ENCODE results near the gene RTL1. TPM values are rescaled to one million over a fixed set of nuclear protein-coding genes. Genes with fewer than 3 reads are reported as not detected.

Gene RTL1
- total RNA-seq, 1 experiment from 2014 or later, result not detected

DNA sequence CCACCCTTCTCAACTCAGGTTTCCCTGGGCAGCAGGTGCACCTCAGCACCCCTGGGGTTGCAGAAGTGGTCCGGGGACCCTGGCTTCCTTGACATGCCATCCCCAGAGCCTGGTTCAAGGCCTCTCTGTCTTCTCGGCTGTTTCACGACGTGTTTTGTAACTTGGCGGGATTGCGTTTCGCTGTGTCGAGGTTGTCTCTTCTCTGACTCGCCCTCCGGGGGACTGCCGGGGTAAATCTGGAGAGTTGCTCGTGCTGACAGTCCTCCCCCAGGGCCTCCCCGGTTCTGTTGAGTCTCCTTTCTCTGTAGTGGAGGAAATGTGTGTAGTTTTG, 52.0 kb downstream of the RTL1 start:
- DNase-seq (ENCODE audit: low read depth), result no peak

DNA sequence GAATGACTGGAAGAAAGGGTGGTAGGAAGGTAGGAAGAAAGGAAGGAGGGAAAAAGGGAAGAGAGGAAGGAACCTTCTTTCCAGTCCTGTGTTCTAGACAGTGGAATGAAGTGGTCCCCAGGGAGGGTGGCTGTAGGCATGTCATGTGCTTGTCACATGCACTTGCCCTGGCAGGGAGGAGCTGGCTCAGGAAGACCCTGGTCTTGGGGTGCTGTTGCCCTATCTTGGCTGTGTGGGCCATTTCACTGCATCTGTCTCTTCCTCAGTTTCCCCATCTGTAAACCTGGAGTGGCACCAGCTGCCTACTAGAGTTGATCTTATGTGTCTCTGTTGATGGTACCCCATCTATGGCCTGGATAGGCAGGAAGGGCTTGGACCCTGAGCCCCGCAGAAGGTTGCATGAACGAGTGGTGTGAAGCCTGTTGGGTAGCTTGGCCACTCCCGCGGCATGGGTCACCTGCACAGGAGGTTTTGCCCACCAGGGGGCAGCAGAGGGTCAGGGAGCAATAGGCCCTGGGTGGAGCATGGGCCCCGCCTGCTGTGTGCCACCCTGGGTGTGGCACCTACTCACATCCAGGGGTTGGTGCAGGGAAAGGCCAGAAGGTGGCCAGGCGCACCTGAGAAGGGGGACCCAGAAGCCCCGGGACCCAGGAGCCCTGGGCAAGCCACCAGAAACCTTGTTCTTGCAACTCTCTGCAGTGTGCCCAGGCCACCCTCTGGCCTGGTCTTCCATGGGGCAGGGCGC, 52.5 kb downstream of the RTL1 start:
- no peak for DNase-seq (ENCODE audit: low read depth)

DNA sequence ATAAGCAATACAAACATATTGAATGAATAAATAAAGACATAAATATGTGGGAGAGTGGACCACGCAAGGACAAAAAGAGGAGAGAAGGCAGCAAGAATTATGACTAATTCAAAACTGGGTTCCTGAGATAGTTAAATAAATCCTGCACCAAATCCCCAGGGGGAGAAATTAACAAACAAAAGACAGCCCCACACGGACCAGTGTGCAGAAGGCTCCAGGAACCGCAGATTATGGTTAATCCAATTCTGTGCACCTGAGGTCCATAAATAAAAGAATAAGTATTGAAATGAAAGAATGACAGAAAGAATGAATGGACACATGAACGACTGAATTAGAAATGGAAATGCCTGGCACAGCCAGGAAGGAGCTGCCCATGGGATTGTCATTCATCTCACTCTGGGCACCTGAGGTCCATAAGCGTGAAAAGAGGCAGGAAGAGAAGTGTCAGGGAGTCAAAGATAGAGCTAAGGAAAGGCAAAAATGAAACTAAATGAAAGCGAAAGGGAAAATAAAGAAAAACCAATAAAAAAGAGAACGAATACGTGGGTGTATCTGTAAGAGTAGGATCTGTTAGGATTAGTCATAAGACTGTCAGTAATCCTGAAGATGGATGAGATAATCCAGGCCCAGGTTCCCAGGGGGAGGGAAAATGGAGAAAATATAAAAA, 54.3 kb downstream of the RTL1 start:
- DNase-seq (ENCODE audit: low read depth), result no peak

- DNase-seq (ENCODE audit: low read depth), result no peak
Observed at GRCh38 chr14:100846309-100846859, 57.1 kb downstream of the RTL1 start.

DNA sequence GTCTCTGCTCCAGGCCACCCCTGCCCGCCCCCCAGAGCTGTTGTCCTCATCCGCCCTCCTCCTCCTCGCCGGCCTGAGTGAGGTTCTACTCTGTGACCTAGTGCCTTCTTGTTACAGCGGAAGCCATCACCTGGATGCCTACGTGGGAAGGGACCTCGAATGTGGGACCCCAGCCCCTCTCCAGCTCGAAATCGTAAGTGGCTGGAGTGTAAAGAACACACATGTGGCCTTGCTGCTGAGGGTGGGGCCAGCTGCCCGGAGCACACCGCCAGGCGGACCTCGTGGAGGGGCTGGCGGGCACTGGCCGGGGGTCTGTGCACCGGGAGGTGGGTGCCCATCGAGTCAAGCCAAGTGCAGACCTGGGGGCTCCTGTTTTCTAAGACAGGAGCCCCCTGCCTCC, 58.2 kb downstream of the RTL1 start:
- no peak for DNase-seq (ENCODE audit: low read depth)

- DNase-seq (ENCODE audit: low read depth), result no peak
Observed at GRCh38 chr14:100844846-100845245, 58.7 kb downstream of the RTL1 start.

GRCh38 chr14:100844421-100844820, 59.1 kb downstream of the RTL1 start:
- no peak for DNase-seq (ENCODE audit: low read depth)

DNA sequence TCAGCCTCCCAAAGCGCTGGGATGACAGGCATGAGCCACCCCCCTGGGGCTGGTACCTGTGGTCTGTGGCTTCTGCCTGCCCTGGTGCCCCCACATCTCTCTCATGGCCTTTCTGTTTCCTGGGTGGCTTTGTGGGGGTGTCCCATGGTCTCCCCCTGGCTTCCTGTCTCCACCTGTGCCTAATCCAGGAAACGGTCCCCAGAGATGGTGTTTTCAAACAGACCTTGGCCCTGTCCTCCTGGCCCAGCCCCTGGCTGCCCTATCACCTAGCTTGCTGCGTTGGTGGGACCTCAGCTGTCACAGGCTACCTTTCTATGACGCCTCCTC, 59.5 kb downstream of the RTL1 start:
- DNase-seq (ENCODE audit: low read depth), result no peak

DNA sequence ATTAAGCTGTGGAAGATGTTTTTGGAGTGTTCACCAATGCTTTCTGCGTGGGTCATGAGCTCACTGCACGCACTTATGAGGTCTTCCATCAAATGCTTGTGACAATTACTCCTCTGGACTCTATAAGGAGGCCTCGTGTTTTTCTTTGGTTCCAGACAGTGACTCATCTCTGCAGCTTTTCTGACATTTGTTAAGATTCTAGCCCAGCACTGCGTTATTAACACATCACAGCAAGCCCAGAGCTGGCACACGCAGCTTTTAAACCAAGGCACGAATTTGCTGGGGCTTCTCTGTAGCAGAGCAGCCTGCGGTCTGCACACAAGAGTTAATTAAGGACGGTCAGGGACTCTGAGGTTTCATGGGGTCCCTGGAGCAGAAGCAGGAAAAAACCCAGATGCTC, 60.7 kb downstream of the RTL1 start:
- peak; percentile 59 for DNase-seq (ENCODE audit: low read depth)

GRCh38 chr14:100841761-100842403, 61.6 kb downstream of the RTL1 start:
- no peak for DNase-seq (ENCODE audit: low read depth)

DNA sequence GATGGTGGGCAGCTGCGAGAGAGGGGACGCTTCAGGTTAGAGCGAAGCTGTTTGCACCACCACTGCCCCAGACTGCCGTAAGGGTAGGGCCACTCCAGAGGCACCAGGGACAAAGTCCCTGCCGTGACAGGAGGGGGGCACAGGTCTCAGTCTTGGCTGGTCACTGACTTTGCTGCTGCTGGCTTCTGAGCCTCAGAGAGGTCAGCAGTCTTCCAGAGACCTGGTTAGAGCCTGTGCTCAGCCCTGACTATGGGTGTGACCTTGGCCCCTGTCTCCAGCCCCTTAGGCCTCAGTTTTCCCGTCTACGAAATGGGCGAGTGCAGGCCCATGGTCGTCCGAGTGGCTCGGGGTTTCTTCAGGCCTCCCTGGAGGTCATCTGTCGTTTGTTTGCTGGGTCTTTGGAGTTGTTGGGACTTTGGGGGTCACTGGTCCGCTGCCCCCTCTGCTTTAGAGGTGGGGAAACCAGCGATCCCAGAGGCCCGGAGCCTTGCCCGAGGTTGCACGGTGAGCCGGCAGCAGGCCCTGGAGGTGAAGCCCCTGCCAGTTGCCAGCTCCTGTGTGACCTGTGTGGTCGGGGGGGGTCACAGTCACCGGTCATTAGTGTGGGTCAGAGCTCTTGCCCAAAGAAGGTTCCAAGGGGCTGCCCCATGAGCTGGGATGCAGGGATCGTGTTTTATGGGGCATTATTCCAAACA, 62.3 kb downstream of the RTL1 start:
- no peak for DNase-seq (ENCODE audit: low read depth)

- no peak for DNase-seq (ENCODE audit: low read depth)
Observed at GRCh38 chr14:100840286-100841065, 63.0 kb downstream of the RTL1 start.

DNA sequence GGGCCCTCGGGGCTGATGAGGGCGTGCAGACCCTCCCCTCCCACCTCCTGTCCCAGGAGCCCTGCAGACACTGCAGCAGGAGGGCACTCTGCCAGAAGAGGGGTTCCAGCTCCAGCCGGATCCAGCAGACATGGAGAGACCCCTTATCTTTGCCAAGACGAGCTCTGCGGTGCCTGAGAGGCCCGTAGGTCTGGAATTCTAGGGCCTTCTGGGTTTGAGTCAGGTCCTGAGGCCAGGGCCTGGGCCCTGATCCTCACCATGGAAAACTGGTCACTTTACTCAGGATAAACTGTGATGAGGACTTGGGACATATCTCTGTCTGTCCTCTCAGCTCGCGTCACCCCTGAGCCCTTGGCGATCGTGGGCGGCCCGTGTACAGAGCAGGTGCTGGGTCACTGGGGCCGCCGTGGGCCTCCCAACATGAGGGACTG, 63.8 kb downstream of the RTL1 start:
- DNase-seq (ENCODE audit: low read depth), result no peak

DNA sequence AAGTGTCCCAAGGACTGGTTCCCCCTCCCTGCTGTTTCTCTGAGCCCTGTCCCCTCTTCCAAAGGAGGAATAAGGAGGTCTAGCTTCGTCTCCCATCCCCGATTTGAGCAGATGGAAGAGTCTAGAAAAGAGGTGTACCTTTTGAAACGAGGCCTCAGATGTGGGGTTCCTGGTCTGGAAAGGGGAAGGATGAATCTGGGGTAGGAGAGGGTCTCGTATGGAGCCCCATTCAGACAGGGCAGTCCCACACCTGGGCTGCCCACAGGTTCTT, 64.3 kb downstream of the RTL1 start:
- no peak for DNase-seq (ENCODE audit: low read depth)

DNA sequence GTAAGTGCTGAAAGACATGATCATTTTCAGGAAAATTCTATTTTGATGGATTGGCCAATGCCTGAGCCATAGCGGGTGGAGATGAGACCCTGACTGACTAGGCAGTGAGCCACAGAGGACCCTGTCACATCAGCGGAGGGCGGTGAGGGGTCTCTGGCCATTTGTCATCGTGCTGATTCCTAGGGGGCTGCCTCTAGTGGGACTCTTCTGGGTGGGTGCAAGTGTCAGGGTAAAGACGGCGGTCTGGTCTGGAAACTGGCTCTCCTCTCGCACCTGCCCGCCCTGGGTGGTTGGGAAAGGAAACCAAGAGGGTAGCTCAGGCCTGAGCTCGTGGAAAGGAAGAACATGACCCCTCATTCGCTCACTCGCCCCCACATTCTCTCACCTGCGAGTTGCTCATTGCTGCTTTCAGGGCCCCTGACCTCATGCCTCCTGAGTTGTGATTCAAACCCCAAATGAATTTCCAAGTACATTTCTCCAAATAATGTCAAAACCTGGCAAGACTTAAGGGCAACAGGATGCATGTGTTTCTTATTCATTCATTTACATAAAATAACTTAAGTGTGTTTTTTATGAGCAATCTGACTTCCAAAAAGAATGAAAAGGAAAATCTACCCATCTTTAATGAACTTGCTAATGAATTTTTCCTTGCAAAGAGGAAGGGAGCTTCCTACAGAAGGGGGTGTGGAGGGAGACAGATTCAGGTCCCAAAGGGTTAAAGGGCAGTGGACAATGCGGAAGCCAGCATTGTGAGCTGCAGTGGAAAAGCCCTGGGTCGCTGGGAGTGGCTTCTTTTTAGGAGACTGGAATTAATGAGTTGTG, 64.8 kb downstream of the RTL1 start:
- DNase-seq (ENCODE audit: low read depth), result no peak

DNA sequence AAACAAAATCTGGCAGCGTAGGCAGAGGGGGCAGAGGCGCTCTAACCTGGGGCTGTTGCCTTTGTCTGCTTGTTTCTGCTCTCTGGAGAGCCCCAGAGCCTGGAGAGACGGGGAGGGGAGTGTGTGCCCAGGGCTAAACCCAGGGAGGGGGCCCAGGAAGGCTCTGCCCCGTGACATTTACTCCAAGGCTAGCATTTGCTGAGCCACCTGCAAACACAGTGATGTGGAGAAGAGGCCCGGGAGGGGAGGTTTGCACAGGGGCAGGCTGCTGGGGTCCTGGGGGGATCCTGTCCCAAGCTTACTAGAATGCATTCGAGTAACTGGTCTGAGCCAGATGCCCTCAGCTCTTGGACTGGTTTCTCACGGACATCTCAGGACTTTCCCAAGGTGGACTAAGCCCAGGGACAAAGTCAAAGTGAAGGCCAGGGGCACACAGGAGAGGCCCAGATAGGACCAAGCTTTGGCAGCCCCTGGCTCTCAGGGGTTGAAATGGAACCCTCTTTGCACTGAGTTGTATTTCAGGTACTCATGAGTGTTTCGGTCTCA, 65.6 kb downstream of the RTL1 start:
- DNase-seq (ENCODE audit: low read depth), result no peak

DNA sequence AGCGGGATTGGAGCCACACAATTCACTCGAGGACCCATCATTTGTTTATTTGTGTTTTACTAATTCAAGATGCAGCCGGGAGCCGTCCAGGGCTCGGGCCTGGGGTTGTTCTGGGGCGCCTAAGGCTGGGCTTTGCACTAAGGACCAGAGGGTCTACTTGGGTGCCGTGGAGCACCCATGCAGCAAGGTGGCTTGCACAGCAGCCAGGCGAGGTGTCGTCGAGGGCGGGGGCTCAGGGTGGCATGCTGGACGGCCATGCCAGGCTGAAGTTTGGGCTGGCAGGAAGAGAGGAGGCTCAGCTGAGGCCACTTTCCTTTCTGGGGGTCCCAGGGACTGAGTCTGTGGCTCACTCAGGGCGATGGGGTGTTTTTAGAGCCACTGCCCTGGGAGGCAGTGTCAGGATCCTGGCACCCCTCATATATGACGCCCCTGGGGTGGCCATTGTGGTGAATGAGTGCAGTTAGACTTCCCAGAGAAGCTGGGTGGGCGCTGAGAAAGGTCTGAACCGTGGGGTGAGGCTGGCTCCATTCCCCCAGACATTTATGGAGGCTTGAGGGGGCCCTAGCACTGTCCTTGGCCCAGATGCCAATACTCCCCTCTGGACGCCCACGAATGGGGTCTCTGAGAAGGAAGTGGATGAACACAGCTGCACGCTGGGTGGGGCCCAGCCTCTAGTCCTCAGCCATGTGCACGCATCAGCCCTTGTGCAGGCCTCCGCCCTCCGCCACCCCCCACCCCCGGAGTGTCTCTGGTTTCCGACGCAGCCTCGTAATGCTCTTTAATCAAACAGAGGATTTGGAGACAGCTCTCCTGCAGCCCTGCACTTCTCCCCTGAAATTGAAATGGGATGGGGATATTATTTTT, 66.3 kb downstream of the RTL1 start:
- DNase-seq (ENCODE audit: low read depth), result no peak

DNA sequence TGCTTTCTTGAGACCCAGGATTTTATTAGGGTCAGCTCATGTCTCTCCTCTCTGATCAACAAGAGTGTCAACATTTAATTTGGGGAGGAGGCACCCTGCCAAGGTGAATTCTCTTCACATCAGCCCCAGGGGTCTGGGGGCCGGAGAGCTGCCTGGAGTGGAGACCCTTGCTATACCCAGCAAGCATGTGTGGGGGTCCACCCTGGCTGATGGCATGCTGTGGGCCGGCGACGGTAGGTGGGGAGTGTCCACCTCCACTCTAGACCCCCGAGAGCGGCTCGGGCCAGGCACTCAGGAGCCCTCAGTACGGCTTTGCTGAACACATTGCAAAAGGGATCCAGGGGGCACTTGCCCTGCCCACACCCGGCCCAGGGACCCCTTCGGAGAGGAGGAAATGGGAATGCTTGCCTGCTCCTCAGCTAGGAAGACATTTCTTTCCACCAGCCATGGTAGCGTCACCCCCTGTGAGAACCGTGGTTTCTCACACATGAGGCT, 67.2 kb downstream of the RTL1 start:
- no peak for DNase-seq (ENCODE audit: low read depth)

GRCh38 chr14:100835548-100836310, 67.8 kb downstream of the RTL1 start:
- DNase-seq (ENCODE audit: low read depth), result no peak

Data from LHCN-M2 (cell line).